ENCODE results near the gene MLLT3.

DNA sequence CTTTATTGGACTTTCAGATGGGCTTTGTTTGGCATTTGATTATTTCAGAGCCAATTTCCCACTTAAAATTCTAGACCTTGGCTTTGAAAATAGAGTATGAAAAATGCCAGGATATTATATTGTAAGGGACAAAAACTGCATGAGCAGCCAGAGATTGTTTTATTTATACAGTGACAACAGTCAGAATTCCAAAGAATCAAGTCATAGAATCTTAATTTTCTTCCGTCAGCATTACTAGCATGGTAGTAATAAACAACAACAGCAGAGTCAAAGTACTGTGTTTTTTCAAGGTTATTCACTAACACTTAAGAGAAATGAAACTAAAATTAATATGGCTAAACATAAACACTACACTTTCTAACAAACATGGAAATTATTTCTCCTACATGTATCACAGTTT, 52.2 kb downstream of the MLLT3 start:
- TF ChIP-seq POLR2A (IDR thresholded peaks at IDR 0.05; ENCODE audit: low read depth, low read length) (no peak), SPI1 (IDR thresholded peaks at IDR 0.05; ENCODE audit: low read depth, low read length) (no peak)
